Karpas-422 (cell line): ENCODE measurements around the gene TRAPPC14. TPM values are rescaled to one million over a fixed set of nuclear protein-coding genes. Genes with fewer than 3 reads are reported as not detected.

Experiments used
- DNase-seq: peaks from one replicate; pipeline ENCODE4 v3.0.0-alpha.2; 2015
- H2AFZ ChIP-seq: fragments of 200-600 bp; sonication (generic); 2 replicates; pipeline ENCODE4 v1.6.1; 2014; ENCODE audit warnings: antibody characterized with exemption, low read length, mixed read lengths
- H3K27ac ChIP-seq: fragments of 200-600 bp; sonication (generic); 2 replicates; pipeline ENCODE4 v1.5.1; 2014; ENCODE audit warnings: mild to moderate bottlenecking, low read length, moderate library complexity
- H3K27me3 ChIP-seq: fragments of 200-600 bp; sonication (generic); 2 replicates; pipeline ENCODE4 v1.6.1; 2014; ENCODE audit warnings: low read length, mixed read lengths
- H3K36me3 ChIP-seq: fragments of 200-600 bp; sonication (generic); 2 replicates; pipeline ENCODE4 v1.6.1; 2014; ENCODE audit warnings: low read length, mixed read lengths; ENCODE audit not compliant: insufficient read depth
- H3K4me1 ChIP-seq: fragments of 200-600 bp; sonication (generic); 2 replicates; pipeline ENCODE4 v1.6.1; 2014; ENCODE audit warnings: mild to moderate bottlenecking, low read length, mixed read lengths
- H3K4me2 ChIP-seq: fragments of 200-600 bp; sonication (generic); 2 replicates; pipeline ENCODE4 v1.6.1; 2014; ENCODE audit warnings: low read length, low read depth, mild to moderate bottlenecking; ENCODE audit not compliant: poor library complexity, severe bottlenecking
- H3K4me3 ChIP-seq: fragments of 200-600 bp; sonication (generic); 2 replicates; pipeline ENCODE4 v1.5.1; 2014; ENCODE audit warnings: mild to moderate bottlenecking, antibody characterized with exemption, low read length, mixed read lengths
- H3K79me2 ChIP-seq: fragments of 200-600 bp; sonication (generic); 2 replicates; pipeline ENCODE4 v1.6.1; 2014; ENCODE audit warnings: mild to moderate bottlenecking, low read length, mixed read lengths
- H3K9ac ChIP-seq: fragments of 200-600 bp; sonication (generic); 2 replicates; pipeline ENCODE4 v1.6.0; 2014; ENCODE audit warnings: low read length
- H3K9me2 ChIP-seq: fragments of 200-600 bp; sonication (generic), shearing (Covaris generic); replicated peaks from 2 replicates; pipeline ENCODE4 v1.6.0; 2014; ENCODE audit warnings: mild to moderate bottlenecking, low read length, moderate library complexity; ENCODE audit not compliant: insufficient read depth
- H3K9me3 ChIP-seq: fragments of 300-700, 200-600 bp; sonication (generic); 2 replicates; pipeline ENCODE4 v1.6.1; 2014; ENCODE audit warnings: low read length, mixed read lengths
- H4K20me1 ChIP-seq: fragments of 200-600 bp; sonication (generic); 2 replicates; pipeline ENCODE4 v1.6.1; 2014; ENCODE audit warnings: mild to moderate bottlenecking, antibody characterized with exemption, low read length, low read depth; ENCODE audit not compliant: insufficient read depth
- total RNA-seq: library from RNA; depleted of rRNA; stranded (reverse); fragments of >200 nt; shearing (Covaris generic); gene quantifications from 2 replicates; pipeline ENCODE4 v1.2.3, GENCODE V29; 2014; ENCODE audit warnings: low replicate concordance

Gene TRAPPC14
- total RNA-seq, 1 experiment from 2014 or later = 15.8 TPM

GRCh38 chr7:100119970-100120732 lies 38.4 kb downstream of the TRAPPC14 start:
- Histone ChIP-seq H3K9ac (peak overlapping the region; percentile 82), H3K4me1 (peaks cover 26% of the 10 kb centered on the region)
- peak; percentile 89 for DNase-seq

GRCh38 chr7:100119072-100119969 lies 39.2 kb downstream of the TRAPPC14 start, which contains the start of the genes CNPY4 and TAF6:
Gene CNPY4, plus strand, starts transcription at chr7:100119634. Its CDS starts 111 bp downstream, at chr7:100119745.
Gene TAF6, minus strand, starts transcription at chr7:100119358. Its CDS starts 5,149 bp downstream, at chr7:100114209.
- H3K4me1 ChIP-seq = peaks cover 20% of the 10 kb centered on the region
- H3K36me3 ChIP-seq = no peaks in the 10 kb centered on the region
- H3K27me3 ChIP-seq = no peaks in the 10 kb centered on the region
- H2AFZ ChIP-seq = peak within 1 kb of the TSS; percentile 70; the same call in 1 of the 2 replicates
- H3K9me2 ChIP-seq = no peaks in the 10 kb centered on the region
- peak within 1 kb of the TSS; percentile 68 for H3K27ac ChIP-seq
- no peaks in the 10 kb centered on the region for H4K20me1 ChIP-seq
- peaks cover 15% of the 10 kb centered on the region for H3K79me2 ChIP-seq
- peak within 1 kb of the TSS; percentile 92 for H3K4me2 ChIP-seq
- DNase-seq = peak; percentile 98
- H3K9me3 ChIP-seq = no peaks in the 10 kb centered on the region
- H3K4me3 ChIP-seq = peak within 1 kb of the TSS; percentile 81
- H3K9ac ChIP-seq = peak within 1 kb of the TSS; percentile 82

More at GRCh38 chr7:100119970-100120732, 38.4 kb downstream of the TRAPPC14 start:
- Histone ChIP-seq H3K79me2 (peaks cover 22% of the 10 kb centered on the region), H3K9me2 (no peaks in the 10 kb centered on the region), H4K20me1 (no peaks in the 10 kb centered on the region), H3K9me3 (no peaks in the 10 kb centered on the region), H3K4me2 (peak overlapping the region; percentile 92), H3K36me3 (no peaks in the 10 kb centered on the region), H3K4me3 (peak overlapping the region; percentile 81), H3K27me3 (no peaks in the 10 kb centered on the region), H3K27ac (peak overlapping the region; percentile 68), H2AFZ (peak overlapping the region; percentile 70; the same call in 1 of the 2 replicates)

- peaks cover 20% of the 10 kb centered on the region for H3K4me1 ChIP-seq
- peaks cover 15% of the 10 kb centered on the region for H3K79me2 ChIP-seq
- peak; percentile 54 for DNase-seq
- peak overlapping the region; percentile 92 for H3K4me2 ChIP-seq
- H3K36me3 ChIP-seq = no peaks in the 10 kb centered on the region
- no peaks in the 10 kb centered on the region for H3K9me2 ChIP-seq
- no peaks in the 10 kb centered on the region for H3K27me3 ChIP-seq
- H4K20me1 ChIP-seq = no peaks in the 10 kb centered on the region
- no peaks in the 10 kb centered on the region for H3K9me3 ChIP-seq
- H3K9ac ChIP-seq = peak overlapping the region; percentile 82
- peak overlapping the region; percentile 68 for H3K27ac ChIP-seq
- H3K4me3 ChIP-seq = peak overlapping the region; percentile 81
- H2AFZ ChIP-seq = no peak overlapping the region
Observed at GRCh38 chr7:100118388-100119071, 40.0 kb downstream of the TRAPPC14 start.

- Histone ChIP-seq H3K4me3 (no peak overlapping the region), H3K36me3 (peaks cover 7% of the 10 kb centered on the region; the same call in 1 of the 2 replicates), H4K20me1 (no peaks in the 10 kb centered on the region), H3K4me1 (peaks cover 12% of the 10 kb centered on the region), H3K9me3 (no peaks in the 10 kb centered on the region), H3K79me2 (peaks cover 10% of the 10 kb centered on the region), H2AFZ (no peak overlapping the region), H3K27me3 (no peaks in the 10 kb centered on the region), H3K9me2 (no peaks in the 10 kb centered on the region), H3K27ac (no peak overlapping the region), H3K4me2 (no peak overlapping the region), H3K9ac (no peak overlapping the region)
- no peak for DNase-seq
Observed at GRCh38 chr7:100115026-100115425, 43.5 kb downstream of the TRAPPC14 start.

DNA sequence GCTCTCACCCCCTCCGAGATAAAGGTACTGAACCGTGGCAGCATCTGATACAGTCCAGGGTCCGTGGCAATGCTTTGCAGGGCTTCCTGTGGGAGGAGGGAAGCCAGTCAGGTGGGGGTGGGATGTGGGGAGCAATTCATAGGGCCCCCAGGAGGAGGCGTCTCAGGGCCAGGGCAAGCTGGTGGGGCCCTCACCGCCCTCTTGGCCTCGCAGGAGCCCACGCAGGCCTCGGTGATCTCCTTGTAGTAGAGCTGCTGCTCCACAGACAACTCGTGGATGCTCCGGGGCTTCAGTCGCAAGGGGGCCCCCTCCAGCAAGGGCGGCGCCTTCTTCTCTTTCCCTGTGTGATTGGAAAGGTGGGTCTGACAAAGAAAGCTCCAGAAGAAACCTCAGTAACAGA lies 46.6 kb downstream of the TRAPPC14 start:
- no peak overlapping the region for H2AFZ ChIP-seq
- no peak overlapping the region for H3K4me2 ChIP-seq
- no peaks in the 10 kb centered on the region for H3K9me3 ChIP-seq
- H3K36me3 ChIP-seq = peaks cover 7% of the 10 kb centered on the region; the same call in 1 of the 2 replicates
- H3K9me2 ChIP-seq = no peaks in the 10 kb centered on the region
- H4K20me1 ChIP-seq = no peaks in the 10 kb centered on the region
- no peaks in the 10 kb centered on the region for H3K4me1 ChIP-seq
- H3K79me2 ChIP-seq = no peaks in the 10 kb centered on the region
- H3K27me3 ChIP-seq = no peaks in the 10 kb centered on the region
- DNase-seq = no peak
- no peak overlapping the region for H3K27ac ChIP-seq
- no peak overlapping the region for H3K9ac ChIP-seq
- H3K4me3 ChIP-seq = no peak overlapping the region

- Histone ChIP-seq H3K36me3 (peaks cover 7% of the 10 kb centered on the region; the same call in 1 of the 2 replicates), H3K9me2 (no peaks in the 10 kb centered on the region)
Observed at GRCh38 chr7:100111156-100111555, 47.4 kb downstream of the TRAPPC14 start.

DNA sequence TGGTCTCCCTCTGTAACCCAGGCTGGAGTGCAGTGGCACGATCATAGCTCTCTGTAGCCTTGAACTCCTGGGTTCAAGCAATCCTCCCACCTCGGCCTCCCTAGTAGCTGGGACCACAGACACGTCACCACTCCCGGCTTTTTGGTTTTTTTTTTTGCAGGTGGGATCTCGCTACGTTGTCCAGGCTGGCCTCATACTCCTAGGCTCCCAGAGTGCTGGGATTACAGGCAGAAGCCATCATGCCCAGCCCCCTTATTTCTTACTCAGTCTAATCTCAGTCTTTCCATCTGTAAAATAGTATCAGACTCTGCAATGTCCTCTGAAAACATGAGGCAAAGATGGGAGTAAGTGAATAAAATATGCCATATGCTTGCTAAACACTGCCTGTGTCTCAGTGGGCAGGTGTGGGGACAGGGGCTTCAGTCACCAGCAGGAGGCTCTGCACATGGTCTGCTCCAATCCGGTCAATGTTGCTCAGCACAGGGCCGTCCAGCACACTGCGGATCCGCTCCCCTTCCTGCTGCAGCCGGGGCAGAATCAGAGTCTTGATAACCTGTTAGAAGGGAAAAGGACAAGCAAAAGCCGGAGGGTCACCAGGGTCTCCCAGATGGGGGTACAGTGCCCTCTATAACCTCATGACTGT lies 48.9 kb downstream of the TRAPPC14 start:
- H3K9me2 ChIP-seq = no peaks in the 10 kb centered on the region
- H3K36me3 ChIP-seq = peaks cover 7% of the 10 kb centered on the region; the same call in 1 of the 2 replicates
- H3K4me2 ChIP-seq = no peak overlapping the region
- no peaks in the 10 kb centered on the region for H3K4me1 ChIP-seq
- no peaks in the 10 kb centered on the region for H4K20me1 ChIP-seq
- H3K9me3 ChIP-seq = no peaks in the 10 kb centered on the region
- no peaks in the 10 kb centered on the region for H3K27me3 ChIP-seq
- H3K9ac ChIP-seq = no peak overlapping the region
- no peaks in the 10 kb centered on the region for H3K79me2 ChIP-seq
- no peak overlapping the region for H2AFZ ChIP-seq
- H3K27ac ChIP-seq = no peak overlapping the region
- H3K4me3 ChIP-seq = no peak overlapping the region
- DNase-seq = no peak

More at GRCh38 chr7:100111156-100111555, 47.4 kb downstream of the TRAPPC14 start:
- H3K4me2 ChIP-seq = no peak overlapping the region
- H3K9me3 ChIP-seq = no peaks in the 10 kb centered on the region
- no peaks in the 10 kb centered on the region for H4K20me1 ChIP-seq
- H2AFZ ChIP-seq = no peak overlapping the region
- H3K27me3 ChIP-seq = no peaks in the 10 kb centered on the region
- DNase-seq = no peak
- no peak overlapping the region for H3K4me3 ChIP-seq
- no peak overlapping the region for H3K9ac ChIP-seq
- H3K4me1 ChIP-seq = no peaks in the 10 kb centered on the region
- no peaks in the 10 kb centered on the region for H3K79me2 ChIP-seq
- H3K27ac ChIP-seq = no peak overlapping the region
